SU-DHL-6 (cell line): ENCODE data around the gene SHISA9.

ENCODE experiments used
- H2AFZ ChIP-seq: fragments of 200-600 bp; sonication (generic); 2 replicates; pipeline ENCODE4 v1.6.1; 2014; ENCODE audit warnings: low read depth, mild to moderate bottlenecking, moderate library complexity, mixed read lengths, antibody characterized with exemption, low read length; ENCODE audit not compliant: severe bottlenecking
- H3F3A ChIP-seq: fragments of 200-600 bp; shearing (Covaris generic); 2 replicates; pipeline ENCODE4 v1.6.0; 2016; ENCODE audit warnings: antibody characterized with exemption, mild to moderate bottlenecking; ENCODE audit not compliant: insufficient read depth
- H3K27ac ChIP-seq: fragments of 200-600 bp; sonication (generic); 2 replicates; pipeline ENCODE4 v1.5.1; 2016; ENCODE audit warnings: low read depth, mild to moderate bottlenecking, low read length, moderate library complexity, mixed read lengths
- H3K27me3 ChIP-seq: fragments of 200-600 bp; sonication (generic), shearing (Covaris generic); 2 replicates; pipeline ENCODE4 v1.6.0; 2014; ENCODE audit warnings: mild to moderate bottlenecking, low read length
- H3K36me3 ChIP-seq: fragments of 200-600 bp; sonication (generic); 2 replicates; pipeline ENCODE4 v1.6.1; 2014; ENCODE audit warnings: mild to moderate bottlenecking, low read length, mixed read lengths
- H3K4me2 ChIP-seq: fragments of 300-600, 200-600 bp; shearing (Covaris generic), sonication (generic); 2 replicates; pipeline ENCODE4 v1.6.0; 2014; ENCODE audit warnings: low read length, low read depth, mild to moderate bottlenecking; ENCODE audit not compliant: poor library complexity, severe bottlenecking
- H3K4me3 ChIP-seq: fragments of 200-600 bp; sonication (generic); 2 replicates; pipeline ENCODE4 v1.5.1; 2014; ENCODE audit warnings: antibody characterized with exemption, low read length, mild to moderate bottlenecking, mixed read lengths; ENCODE audit not compliant: insufficient read depth, poor library complexity, severe bottlenecking
- H3K79me2 ChIP-seq: fragments of 200-600 bp; sonication (generic); 2 replicates; pipeline ENCODE4 v1.6.1; 2014; ENCODE audit warnings: mild to moderate bottlenecking, low read length, moderate library complexity; ENCODE audit not compliant: insufficient read depth
- H3K9ac ChIP-seq: fragments of 200-600 bp; sonication (generic); 2 replicates; pipeline ENCODE4 v1.7.0; 2014; ENCODE audit warnings: mild to moderate bottlenecking, low read length
- H3K9me2 ChIP-seq: fragments of 200-600 bp; sonication (generic); replicated peaks from 2 replicates; pipeline ENCODE4 v1.6.1; 2014; ENCODE audit warnings: low read length; ENCODE audit not compliant: insufficient read depth
- H3K9me3 ChIP-seq: fragments of 200-600 bp; sonication (generic); 2 replicates; pipeline ENCODE4 v1.6.1; 2014; ENCODE audit warnings: low read length, mixed read lengths; ENCODE audit not compliant: insufficient read depth
- H4K20me1 ChIP-seq: fragments of 200-600 bp; sonication (generic); 2 replicates; pipeline ENCODE4 v1.6.1; 2014; ENCODE audit warnings: low read depth, mild to moderate bottlenecking, antibody characterized with exemption, low read length, moderate library complexity, mixed read lengths
- CTCF ChIP-seq: fragments of 200-600 bp; sonication (generic); IDR thresholded peaks from one replicate; pipeline ENCODE4 v1.5.1; 2017; ENCODE audit warnings: antibody characterized with exemption, mild to moderate bottlenecking, low read length, moderate library complexity; ENCODE audit not compliant: insufficient read depth, poor library complexity, severe bottlenecking
- EZH2phosphoT487 ChIP-seq: fragments of 200-600 bp; sonication (generic), shearing (Covaris generic); conservative IDR thresholded peaks from 2 replicates; pipeline ENCODE4 v1.6.1; 2018; ENCODE audit warnings: mild to moderate bottlenecking, antibody characterized with exemption, low read length, moderate library complexity, mixed read lengths

The SHISA9 gene

GRCh38 chr16:12964461-12964860 is 63.1 kb downstream of the SHISA9 start:
- Histone ChIP-seq H3K4me3 (no peak overlapping the region), H3K9me3 (no peaks in the 10 kb centered on the region), H3K9me2 (no peaks in the 10 kb centered on the region), H3K27me3 (no peaks in the 10 kb centered on the region), H2AFZ (no peak overlapping the region), H3K9ac (no peak overlapping the region), H3F3A (no peaks in the 10 kb centered on the region), H3K36me3 (no peaks in the 10 kb centered on the region), H3K27ac (no peak overlapping the region), H3K79me2 (no peaks in the 10 kb centered on the region), H4K20me1 (no peaks in the 10 kb centered on the region), H3K4me2 (no peak overlapping the region)
- TF ChIP-seq CTCF (no peak), EZH2phosphoT487 (no peak)

GRCh38 chr16:12965274-12965804 is 63.9 kb downstream of the SHISA9 start:
- Histone ChIP-seq H2AFZ (no peak overlapping the region), H3K9me3 (no peaks in the 10 kb centered on the region), H3K4me2 (no peak overlapping the region), H4K20me1 (no peaks in the 10 kb centered on the region), H3K36me3 (no peaks in the 10 kb centered on the region), H3K27me3 (no peaks in the 10 kb centered on the region), H3K9ac (no peak overlapping the region), H3K4me3 (no peak overlapping the region), H3K9me2 (no peaks in the 10 kb centered on the region), H3K79me2 (no peaks in the 10 kb centered on the region), H3F3A (no peaks in the 10 kb centered on the region), H3K27ac (no peak overlapping the region)
- TF ChIP-seq EZH2phosphoT487 (no peak), CTCF (no peak)

- Histone ChIP-seq H3F3A (no peaks in the 10 kb centered on the region), H4K20me1 (no peaks in the 10 kb centered on the region), H3K4me2 (no peak overlapping the region), H3K9me3 (no peaks in the 10 kb centered on the region), H3K36me3 (no peaks in the 10 kb centered on the region), H3K9ac (no peak overlapping the region), H3K9me2 (no peaks in the 10 kb centered on the region), H2AFZ (no peak overlapping the region), H3K4me3 (no peak overlapping the region), H3K27me3 (no peaks in the 10 kb centered on the region), H3K79me2 (no peaks in the 10 kb centered on the region), H3K27ac (no peak overlapping the region)
- no peak for TF ChIP-seq CTCF
- no peak for TF ChIP-seq EZH2phosphoT487
Observed at GRCh38 chr16:12971241-12971640, 69.8 kb downstream of the SHISA9 start.

- H3F3A ChIP-seq: no peaks in the 10 kb centered on the region
- no peaks in the 10 kb centered on the region for H3K9me3 ChIP-seq
- no peaks in the 10 kb centered on the region for H3K27me3 ChIP-seq
- H3K27ac ChIP-seq: no peak overlapping the region
- H3K9ac ChIP-seq: no peak overlapping the region
- H2AFZ ChIP-seq: no peak overlapping the region
- H4K20me1 ChIP-seq: no peaks in the 10 kb centered on the region
- H3K4me3 ChIP-seq: no peak overlapping the region
- no peaks in the 10 kb centered on the region for H3K79me2 ChIP-seq
- H3K4me2 ChIP-seq: no peak overlapping the region
- no peaks in the 10 kb centered on the region for H3K9me2 ChIP-seq
- no peaks in the 10 kb centered on the region for H3K36me3 ChIP-seq
- no peak for TF ChIP-seq EZH2phosphoT487
- TF ChIP-seq CTCF: no peak
Observed at GRCh38 chr16:12972246-12972645, 70.8 kb downstream of the SHISA9 start.
